Aorta (tissue), 5 donors: ENCODE data around the gene APLF. TPM values are rescaled to one million over a fixed set of nuclear protein-coding genes. Genes with fewer than 3 reads are reported as not detected.

Source experiments
- ATAC-seq: fragments of 200-7000 bp; cut with Tn5 transposase; one replicate; pipeline ENCODE4 v1.9.1; 2022; ENCODE audit warnings: moderate library complexity; ENCODE audit not compliant: low FRiP score
- DNase-seq, 2 donors: peaks; one replicate each; pipeline ENCODE4 v3.0.0-alpha.2; 2020
- H3K27ac ChIP-seq, 2 donors: one replicate each; pipeline ENCODE4 v1.5.1; 2013; ENCODE audit warnings: low read length in 2 of 2, mild to moderate bottlenecking in 2 of 2, moderate library complexity in 2 of 2, control low read depth in 1 of 2, inconsistent platforms in 1 of 2, low read depth in 1 of 2
- H3K27me3 ChIP-seq, 2 donors: one replicate each; pipeline ENCODE4 v1.6.1; 2013; ENCODE audit warnings: control low read depth in 1 of 2, low read length in 1 of 2, mild to moderate bottlenecking in 1 of 2, moderate library complexity in 1 of 2; ENCODE audit not compliant: insufficient read depth in 2 of 2, control insufficient read depth in 1 of 2
- H3K36me3 ChIP-seq, 2 donors: one replicate each; pipeline ENCODE4 v1.6.1; 2013; ENCODE audit warnings: control low read depth in 1 of 2, low read length in 1 of 2, mild to moderate bottlenecking in 1 of 2; ENCODE audit not compliant: insufficient read depth in 2 of 2, control insufficient read depth in 1 of 2
- H3K4me1 ChIP-seq, 2 donors: one replicate each; pipeline ENCODE4 v1.6.1; 2013; ENCODE audit warnings: low read length in 2 of 2, control low read depth in 1 of 2, mild to moderate bottlenecking in 1 of 2, moderate library complexity in 1 of 2; ENCODE audit not compliant: insufficient read depth in 2 of 2, control insufficient read depth in 1 of 2
- H3K4me3 ChIP-seq, 2 donors: one replicate each; pipeline ENCODE4 v1.5.1; 2013; ENCODE audit warnings: low read length in 2 of 2, control low read depth in 1 of 2, mild to moderate bottlenecking in 1 of 2
- H3K9me3 ChIP-seq: one replicate; pipeline ENCODE4 v1.6.1; 2013; ENCODE audit warnings: mild to moderate bottlenecking, low read length; ENCODE audit not compliant: control insufficient read depth
- WGBS, 2 donors: extraction: QIAGEN DNeasy Blood & Tissue Kit; methylation state at CpG; one replicate each; pipeline ENCODE4 v1.1.7; 2013; 5-methylcytosine and 5-hydroxymethylcytosine counted together
- intact Hi-C, 2 donors: fragments of 100-400 bp; cut with DNase I; formaldehyde crosslinking; loops; one replicate each; pipeline versions ENCODE4 v1.14.2 to v1.15.0; 2022
- polyA plus RNA-seq, 2 donors: library from polyadenylated mRNA; stranded (reverse); fragments of 200-250 nt; gene quantifications; one replicate each; pipeline ENCODE4 v1.2.3, GENCODE V29; 2013
- total RNA-seq, 2 donors: library from RNA; stranded (reverse); fragmentation: NEBNext Ultra II Directional; extraction: Animal tissue kit (Norgen Biotek cat#: 25700); gene quantifications; one replicate each; pipeline ENCODE4 v1.2.1, GENCODE V29; 2021
- donor health status: healthy with polysubstance abuse.
- donor health status: Bipolar disorder and iron deficiency.
- donor health status: DM: no; HTN: no; CAD: no.
- donor health status: DM: no; HTN: no; CAD: no.
- donor health status: DM: yes; HTN: yes; CAD: no.

The APLF gene
- total and polyA plus RNA-seq, 4 donors = 1.3 to 8.7 (median 4.6) TPM

GRCh38 chr2:68604077-68604476, 136.7 kb downstream of the APLF start:
- H3K9me3 ChIP-seq = no peaks in the 10 kb centered on the region
- DNase-seq (no peak), ATAC-seq (no peak)
- WGBS, 2 donors = 80 to 82% methylated on average over 3 of the region's 3 CpGs
- H3K27me3 ChIP-seq = no peaks in the 10 kb centered on the region
- H3K4me1 ChIP-seq = no peaks in the 10 kb centered on the region
- no peak overlapping the region for H3K27ac ChIP-seq
- no peak overlapping the region for H3K4me3 ChIP-seq
- intact Hi-C loops = no loop called here
- no peaks in the 10 kb centered on the region for H3K36me3 ChIP-seq

GRCh38 chr2:68605939-68606338, 138.6 kb downstream of the APLF start:
- Histone ChIP-seq H3K27me3 (no peaks in the 10 kb centered on the region), H3K4me1 (no peaks in the 10 kb centered on the region), H3K36me3 (no peaks in the 10 kb centered on the region), H3K9me3 (no peaks in the 10 kb centered on the region), H3K4me3 (no peak overlapping the region), H3K27ac (no peak overlapping the region)
- ATAC-seq = no peak
- 95 to 100% methylated on average over 1 of the region's 1 CpG for WGBS, 2 donors
- DNase-seq = no peak
- intact Hi-C loops = no loop called here

DNA sequence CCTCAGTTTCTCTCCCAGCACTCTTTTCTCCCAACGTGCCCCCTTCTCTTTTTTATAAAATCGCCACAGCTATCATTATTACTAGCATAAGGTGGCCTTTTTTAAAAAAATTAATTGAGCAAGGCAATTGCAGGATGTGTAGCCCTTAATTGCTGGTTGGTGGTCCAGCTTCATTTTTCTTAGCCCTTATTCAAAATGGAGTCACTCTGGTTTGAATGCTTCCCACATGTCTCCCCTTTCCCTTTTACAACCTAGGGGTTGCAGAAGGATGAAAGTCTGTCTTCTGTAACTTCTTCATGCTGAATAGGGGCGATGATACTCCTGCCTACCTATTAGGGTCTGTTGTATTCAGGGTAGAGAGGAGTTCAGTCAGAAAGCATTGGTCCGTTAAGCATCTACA, 139.4 kb downstream of the APLF start:
- Histone ChIP-seq H3K4me3 (no peak overlapping the region), H3K9me3 (no peaks in the 10 kb centered on the region), H3K36me3 (no peaks in the 10 kb centered on the region), H3K27ac (no peak overlapping the region), H3K27me3 (no peaks in the 10 kb centered on the region), H3K4me1 (no peaks in the 10 kb centered on the region)
- 82 to 83% methylated on average over 4 of the region's 4 CpGs for WGBS, 2 donors
- no peak for DNase-seq
- intact Hi-C loops = no loop called here
- no peak for ATAC-seq

DNA sequence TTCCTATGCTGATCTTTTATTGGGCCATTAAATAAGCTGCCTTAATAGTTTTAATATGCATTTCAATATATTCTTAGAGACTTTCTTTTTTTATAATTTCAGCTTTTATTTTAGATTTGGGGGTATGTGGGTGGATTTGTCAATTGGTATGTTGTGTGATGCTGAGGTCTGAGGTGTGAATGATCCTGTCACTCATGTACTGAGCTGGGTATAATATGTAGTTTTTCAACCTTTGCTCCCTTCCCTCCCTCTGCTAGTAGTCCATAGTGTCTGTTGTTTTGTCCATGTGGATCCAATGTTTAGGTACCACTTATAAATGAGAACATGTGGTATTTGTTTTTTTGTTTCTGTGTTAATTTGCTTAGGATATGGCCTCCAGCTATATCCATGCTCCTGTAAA, 140.5 kb downstream of the APLF start:
- no peaks in the 10 kb centered on the region for H3K27me3 ChIP-seq
- H3K9me3 ChIP-seq = no peaks in the 10 kb centered on the region
- ATAC-seq (no peak), DNase-seq (no peak)
- no peak overlapping the region for H3K27ac ChIP-seq
- intact Hi-C loops = no loop called here
- no peaks in the 10 kb centered on the region for H3K36me3 ChIP-seq
- H3K4me3 ChIP-seq = no peak overlapping the region
- H3K4me1 ChIP-seq = no peaks in the 10 kb centered on the region

DNA sequence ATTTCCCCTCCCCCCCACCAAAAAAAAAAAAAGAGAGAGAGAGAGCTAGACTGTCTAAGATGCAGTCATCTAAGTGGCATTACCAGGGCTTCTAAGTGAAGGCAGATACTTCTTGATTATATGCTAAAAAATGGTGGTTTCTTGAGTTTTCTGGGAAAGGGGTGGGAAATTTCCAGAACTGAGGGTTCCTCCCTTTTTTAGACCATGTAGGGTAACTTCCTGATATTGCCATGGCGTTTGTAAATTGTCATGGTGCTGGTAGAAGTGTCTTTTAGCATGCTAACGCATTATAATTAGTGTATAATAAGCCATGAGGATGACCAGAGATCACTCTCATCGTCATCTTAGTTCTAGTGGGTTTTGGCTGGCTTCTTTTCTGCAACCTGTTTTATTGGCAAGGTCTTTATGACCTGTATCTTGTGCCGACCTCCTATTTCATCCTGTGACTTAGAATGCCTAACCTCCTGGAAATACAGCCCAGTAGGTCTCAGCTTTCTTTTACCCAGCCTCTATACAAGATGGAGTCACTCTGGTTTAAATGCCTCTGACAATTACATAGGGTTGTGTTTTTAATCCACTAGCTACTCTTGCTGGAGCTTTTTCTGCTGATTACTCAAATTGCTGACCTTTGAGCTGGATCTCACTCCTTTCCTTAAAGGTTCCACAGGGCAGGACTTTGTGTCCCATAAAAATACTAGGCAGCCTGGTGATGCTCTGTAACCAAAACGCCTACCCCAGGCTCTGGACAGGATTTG, 145.6 kb downstream of the APLF start:
- 77 to 82% methylated on average over 5 of the region's 5 CpGs for WGBS, 2 donors

DNA sequence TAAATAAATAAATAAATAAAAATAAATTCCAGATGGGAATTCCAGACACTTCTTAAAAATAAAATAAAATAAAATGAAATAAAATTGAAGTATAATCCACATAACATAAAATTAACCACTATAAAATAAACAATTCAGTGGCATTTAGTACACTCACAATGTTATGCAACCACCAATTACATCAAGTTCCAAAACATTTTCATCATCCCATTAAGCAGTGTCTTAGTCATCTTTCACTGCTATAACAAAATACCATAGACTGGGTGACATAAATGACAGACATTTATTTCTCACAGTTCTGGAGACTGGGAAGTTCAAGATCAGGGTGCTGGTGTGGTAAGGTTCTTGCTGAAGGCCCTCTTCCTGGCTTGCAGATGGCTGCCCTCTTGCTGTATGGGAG, 153.4 kb downstream of the APLF start:
- no peak overlapping the region for H3K4me3 ChIP-seq
- no peaks in the 10 kb centered on the region for H3K27me3 ChIP-seq
- no peak for ATAC-seq
- no peak for DNase-seq
- H3K4me1 ChIP-seq = no peaks in the 10 kb centered on the region
- intact Hi-C loops = no loop called here
- no peak overlapping the region for H3K27ac ChIP-seq
- no peaks in the 10 kb centered on the region for H3K9me3 ChIP-seq
- H3K36me3 ChIP-seq = no peaks in the 10 kb centered on the region

More for the DNA sequence above, 145.6 kb downstream of the APLF start:
- H3K36me3 ChIP-seq = no peaks in the 10 kb centered on the region
- ATAC-seq = no peak
- H3K27me3 ChIP-seq = no peaks in the 10 kb centered on the region
- no peak for DNase-seq
- H3K27ac ChIP-seq = no peak overlapping the region
- no peaks in the 10 kb centered on the region for H3K4me1 ChIP-seq
- intact Hi-C loops = no loop called here
- no peak overlapping the region for H3K4me3 ChIP-seq
- no peaks in the 10 kb centered on the region for H3K9me3 ChIP-seq

DNA sequence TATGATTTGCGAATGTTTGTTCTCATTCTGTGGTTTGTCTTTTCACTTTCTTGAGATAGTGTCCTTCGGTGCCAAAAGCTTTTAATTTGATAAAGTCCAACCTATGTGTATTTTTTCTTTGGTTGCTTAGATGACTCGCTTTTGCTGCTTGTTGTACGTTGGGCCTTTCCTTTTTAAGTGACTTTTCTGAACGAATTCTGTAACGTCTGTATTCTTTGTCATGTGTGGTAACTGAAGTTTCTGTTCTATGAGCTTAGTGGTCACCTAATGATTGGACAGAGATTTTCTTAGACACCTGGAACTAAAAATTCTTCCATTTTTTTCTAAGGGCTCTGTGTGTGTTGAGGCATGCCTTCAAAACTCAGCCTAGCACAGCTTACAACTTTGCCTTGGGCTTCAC, 156.4 kb downstream of the APLF start:
- no peak for DNase-seq
- Histone ChIP-seq H3K27ac (no peak overlapping the region), H3K4me1 (no peaks in the 10 kb centered on the region), H3K36me3 (no peaks in the 10 kb centered on the region), H3K4me3 (no peak overlapping the region), H3K27me3 (no peaks in the 10 kb centered on the region), H3K9me3 (peaks cover 2% of the 10 kb centered on the region)
- intact Hi-C loops = no loop called here
- 81 to 90% methylated on average over 6 of the region's 6 CpGs for WGBS, 2 donors
- ATAC-seq = no peak

DNA sequence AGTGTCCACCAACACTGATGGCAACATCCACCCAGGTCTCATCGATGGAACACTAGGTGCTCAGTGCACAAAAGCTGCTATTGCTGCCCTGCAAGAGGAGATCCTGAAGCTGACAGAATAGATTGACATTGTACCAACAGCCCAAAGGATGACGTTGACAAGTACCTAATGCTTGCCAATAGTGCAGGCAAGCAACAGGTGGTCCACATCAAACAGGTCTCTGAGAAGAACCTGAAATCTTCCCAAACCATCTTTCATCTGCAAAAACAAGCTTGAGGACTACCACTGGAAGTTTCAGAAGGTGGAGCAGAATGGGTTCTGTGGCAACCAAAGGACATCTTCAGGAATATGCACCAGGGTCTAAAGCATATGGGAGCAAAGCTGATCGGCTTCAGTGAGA, 160.2 kb downstream of the APLF start:
- Histone ChIP-seq H3K36me3 (no peaks in the 10 kb centered on the region), H3K9me3 (peaks cover 2% of the 10 kb centered on the region), H3K27ac (no peak overlapping the region), H3K4me1 (no peaks in the 10 kb centered on the region), H3K27me3 (no peaks in the 10 kb centered on the region), H3K4me3 (no peak overlapping the region)
- WGBS, 2 donors = 88 to 89% methylated on average over 3 of the region's 3 CpGs
- ATAC-seq = no peak
- DNase-seq = no peak
- intact Hi-C loops = no loop called here
